Esophagus muscularis mucosa (tissue), 3 donors: ENCODE measurements around the gene KLHL26.

Experiments used
- CTCF ChIP-seq, 3 experiments: fragments of 200-600 bp in 2 of 3; fragments of 450-650 bp in 1 of 3; sonication (generic) in 2 of 3; IDR thresholded peaks; one replicate each; pipeline ENCODE4 v1.5.1; 2017 to 2019; ENCODE audit warnings: antibody characterized with exemption in 3 of 3, mild to moderate bottlenecking in 2 of 3, moderate library complexity in 1 of 3
- POLR2A ChIP-seq: fragments of 450-650 bp; IDR thresholded peaks from one replicate; pipeline ENCODE4 v1.6.1; 2017; ENCODE audit warnings: antibody characterized with exemption, moderate library complexity, mild to moderate bottlenecking, low read depth
- POLR2AphosphoS5 ChIP-seq, 2 donors: sonication (generic); formaldehyde crosslinking; IDR thresholded peaks; one replicate each; pipeline ENCODE4 v1.6.1; 2017; ENCODE audit warnings: antibody characterized with exemption in 2 of 2

DNA sequence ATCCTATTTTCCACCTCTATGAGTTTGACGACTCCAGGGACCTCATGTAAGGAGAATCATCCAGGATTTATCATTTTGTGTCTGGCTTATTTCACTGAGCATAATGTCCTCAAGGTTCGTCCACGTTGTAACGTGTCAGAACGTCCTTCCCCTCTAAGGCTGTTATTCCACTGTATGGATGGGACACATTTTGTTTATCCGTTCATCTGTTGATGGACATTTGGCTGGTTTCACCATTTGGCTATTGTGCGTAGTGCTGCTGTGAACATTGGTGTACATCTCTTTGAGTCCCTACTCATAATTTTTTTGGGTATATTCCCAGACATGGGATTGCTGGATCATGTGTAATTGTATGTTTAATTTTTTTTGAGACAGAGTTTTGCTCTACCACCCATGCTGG is 68.1 kb downstream of the KLHL26 start:
- TF ChIP-seq CTCF (IDR thresholded peaks at IDR 0.05) (no peak), POLR2AphosphoS5 (IDR thresholded peaks at IDR 0.05) (no peak), POLR2A (no peak)
